Mesenchymal stem cell (in vitro differentiated cells and primary cell): ENCODE results near the gene EFTUD2. TPM values are rescaled to one million over a fixed set of nuclear protein-coding genes. Genes with fewer than 3 reads are reported as not detected.

Source experiments
- DNase-seq: peaks from one replicate; pipeline ENCODE4 v3.0.0-alpha.2; 2013
- H2AFZ ChIP-seq: one replicate; pipeline ENCODE4 v1.6.1; 2013; ENCODE audit warnings: low read depth, mild to moderate bottlenecking, control low read depth, inconsistent platforms, low read length, moderate library complexity
- H2AK5ac ChIP-seq: 2 replicates; pipeline ENCODE4 v1.6.1; 2013; ENCODE audit warnings: low read length, moderate library complexity, mild to moderate bottlenecking, inconsistent platforms; ENCODE audit not compliant: severe bottlenecking
- H2BK120ac ChIP-seq: one replicate; pipeline ENCODE4 v1.6.1; 2013; ENCODE audit warnings: low read depth, mild to moderate bottlenecking, inconsistent platforms, low read length, moderate library complexity
- H2BK12ac ChIP-seq, 2 experiments: one replicate each; pipeline ENCODE4 v1.6.1; 2013; ENCODE audit warnings: inconsistent platforms in 2 of 2, low read length in 2 of 2, mild to moderate bottlenecking in 2 of 2, moderate library complexity in 2 of 2, control low read depth in 1 of 2
- H2BK15ac ChIP-seq: one replicate; pipeline ENCODE4 v1.6.1; 2013; ENCODE audit warnings: mild to moderate bottlenecking, low read depth, inconsistent platforms; ENCODE audit not compliant: poor library complexity, severe bottlenecking
- H2BK5ac ChIP-seq: 2 replicates; pipeline ENCODE4 v1.6.1; 2013; ENCODE audit warnings: low read depth, mild to moderate bottlenecking, low read length, control low read depth, inconsistent platforms; ENCODE audit not compliant: poor library complexity, severe bottlenecking
- H3K14ac ChIP-seq, 2 experiments: one replicate each; pipeline ENCODE4 v1.6.1; 2013; ENCODE audit warnings: inconsistent platforms in 2 of 2, low read length in 2 of 2, control low read depth in 1 of 2, mild to moderate bottlenecking in 1 of 2, moderate library complexity in 1 of 2
- H3K18ac ChIP-seq, 2 experiments: one replicate each; pipeline ENCODE4 v1.6.1; 2013; ENCODE audit warnings: inconsistent platforms in 2 of 2, low read length in 2 of 2, control low read depth in 1 of 2, low read depth in 1 of 2, mild to moderate bottlenecking in 1 of 2
- H3K23ac ChIP-seq, 2 experiments: one replicate each; pipeline ENCODE4 v1.6.1; 2013; ENCODE audit warnings: inconsistent platforms in 2 of 2, low read length in 2 of 2, mild to moderate bottlenecking in 2 of 2, moderate library complexity in 2 of 2, control low read depth in 1 of 2
- H3K27ac ChIP-seq: 2 replicates; pipeline ENCODE4 v1.5.1; 2013; ENCODE audit warnings: mild to moderate bottlenecking, moderate library complexity, low read length, control low read depth, inconsistent platforms; ENCODE audit not compliant: poor library complexity, severe bottlenecking
- H3K27me3 ChIP-seq, 2 experiments: 2 replicates each; pipeline versions ENCODE4 v1.6.1 to v1.7.0; 2013; ENCODE audit warnings: low read length in 2 of 2, mild to moderate bottlenecking in 2 of 2, moderate library complexity in 2 of 2, control low read depth in 1 of 2, inconsistent platforms in 1 of 2; ENCODE audit not compliant: control insufficient read depth in 1 of 2, insufficient read depth in 1 of 2
- H3K36me3 ChIP-seq, 2 experiments: 2 replicates each; pipeline versions ENCODE4 v1.6.1 to v1.7.0; 2013; ENCODE audit warnings: low read length in 2 of 2, control low read depth in 1 of 2, inconsistent platforms in 1 of 2, low read depth in 1 of 2, mild to moderate bottlenecking in 1 of 2; ENCODE audit not compliant: insufficient read depth in 2 of 2, control insufficient read depth in 1 of 2
- H3K4ac ChIP-seq, 2 experiments: one replicate each; pipeline ENCODE4 v1.6.1; 2013; ENCODE audit warnings: inconsistent platforms in 2 of 2, low read length in 2 of 2, mild to moderate bottlenecking in 2 of 2, moderate library complexity in 2 of 2, control low read depth in 1 of 2, low read depth in 1 of 2
- H3K4me1 ChIP-seq: 2 replicates; pipeline ENCODE4 v1.6.1; 2013; ENCODE audit warnings: low read depth, low read length, control low read depth; ENCODE audit not compliant: control insufficient read depth, insufficient read depth
- H3K4me2 ChIP-seq: 2 replicates; pipeline ENCODE4 v1.6.1; 2013; ENCODE audit warnings: low read length, mild to moderate bottlenecking, inconsistent platforms; ENCODE audit not compliant: poor library complexity, severe bottlenecking
- H3K4me3 ChIP-seq, 2 experiments: 2 replicates each; pipeline versions ENCODE4 v1.5.1 to v1.7.0; 2013; ENCODE audit warnings: low read length in 2 of 2, mild to moderate bottlenecking in 2 of 2, control low read depth in 1 of 2, low read depth in 1 of 2; ENCODE audit not compliant: insufficient read depth in 1 of 2
- H3K79me1 ChIP-seq: replicated peaks from 2 replicates; pipeline ENCODE4 v1.6.1; 2013; ENCODE audit warnings: mild to moderate bottlenecking, control low read depth, low read length, inconsistent platforms; ENCODE audit not compliant: poor library complexity, severe bottlenecking
- H3K9ac ChIP-seq: 2 replicates; pipeline ENCODE4 v1.7.0; 2013; ENCODE audit warnings: mild to moderate bottlenecking, low read length, moderate library complexity
- H3K9me3 ChIP-seq: 2 replicates; pipeline ENCODE4 v1.7.0; 2013; ENCODE audit warnings: mild to moderate bottlenecking, low read length; ENCODE audit not compliant: control insufficient read depth
- H4K8ac ChIP-seq: one replicate; pipeline ENCODE4 v1.6.1; 2013; ENCODE audit warnings: inconsistent platforms, mild to moderate bottlenecking, low read length, moderate library complexity
- H4K91ac ChIP-seq: one replicate; pipeline ENCODE4 v1.6.1; 2013; ENCODE audit warnings: mild to moderate bottlenecking, low read length, inconsistent platforms
- WGBS: methylation state at CpG from one replicate; pipeline ENCODE4 v1.1.7; 2013; ENCODE audit warnings: mixed read lengths; 5-methylcytosine and 5-hydroxymethylcytosine counted together
- polyA plus RNA-seq, 2 experiments: library from polyadenylated mRNA; stranded (reverse); fragments of 200-250 nt; gene quantifications; one replicate each; pipeline ENCODE4 v1.2.3, GENCODE V29; 2013

EFTUD2 gene
- polyA plus RNA-seq (2013, experiment 1 of 2), result 49.3 TPM
- 53.4 TPM for polyA plus RNA-seq (2013, experiment 2 of 2)

- peak within 1 kb of the TSS; percentile 88 for H4K8ac ChIP-seq
- peak within 1 kb of the TSS; percentile 80 to 94 for H3K4me3 ChIP-seq
- peak within 1 kb of the TSS; percentile 77 for H4K91ac ChIP-seq
- peak within 1 kb of the TSS; percentile 37 to 67 for H3K18ac ChIP-seq
- H3K36me3 ChIP-seq, result peaks cover 3 to 14% of the 10 kb centered on the region in 2 experiments
- peak within 1 kb of the TSS; percentile 93 for H3K27ac ChIP-seq
- WGBS, result under 1% methylated on average over 54 of the region's 54 CpGs
- H3K4me2 ChIP-seq, result peak within 1 kb of the TSS; percentile 77
- peaks cover 9% of the 10 kb centered on the region for H3K79me1 ChIP-seq
- H3K9ac ChIP-seq, result peak within 1 kb of the TSS; percentile 98
- H3K4me1 ChIP-seq, result peaks cover 28% of the 10 kb centered on the region
- H3K23ac ChIP-seq, result peak within 1 kb of the TSS; percentile 43 to 53
- H2AFZ ChIP-seq, result peak within 1 kb of the TSS; percentile 32
- H2BK15ac ChIP-seq, result peak within 1 kb of the TSS; percentile 64
- no peaks in the 10 kb centered on the region for H3K9me3 ChIP-seq
- peak within 1 kb of the TSS in 1 of 2 experiments; percentile 60 for H3K4ac ChIP-seq
- peak within 1 kb of the TSS; percentile 99 for H2BK5ac ChIP-seq
- peak within 1 kb of the TSS; percentile 6 for H2BK120ac ChIP-seq
- H3K27me3 ChIP-seq, result no peaks in the 10 kb centered on the region
- H2BK12ac ChIP-seq, result no peak within 1 kb of the TSS
- H3K14ac ChIP-seq, result peak within 1 kb of the TSS in 1 of 2 experiments; percentile 73
- H2AK5ac ChIP-seq, result no peak within 1 kb of the TSS
- DNase-seq, result peak; percentile 92
Measured at GRCh38 chr17:44899074-44899782, at the start of gene EFTUD2. EFTUD2 (minus strand) TSS chr17:44899445; CDS start chr17:44894521, 4,924 bp downstream.

DNA sequence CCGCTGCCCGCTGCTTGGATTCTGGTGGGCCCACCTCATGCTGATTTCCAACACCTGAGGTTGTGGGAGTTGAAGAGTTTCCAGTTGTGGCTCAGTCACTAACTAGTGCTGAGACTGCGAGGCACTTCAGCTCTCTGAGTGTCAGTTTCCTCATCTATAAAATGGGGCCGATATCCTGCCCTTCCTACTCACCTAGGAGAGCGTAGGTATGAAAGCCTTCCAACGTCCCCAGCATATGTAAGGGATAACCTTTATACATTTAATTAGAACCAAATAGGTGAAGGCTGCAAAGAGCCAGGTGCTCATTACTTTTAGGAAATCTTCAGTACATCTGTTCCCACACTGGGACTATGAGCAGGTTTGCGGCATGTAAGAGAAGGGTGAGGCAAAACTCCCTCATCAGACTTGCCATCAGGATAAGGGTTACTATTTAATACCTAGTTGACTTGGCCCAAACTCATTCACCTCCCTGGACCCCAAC is 49.1 kb upstream of the EFTUD2 start:
- peak overlapping the region; percentile 99 for H4K8ac ChIP-seq
- no peak overlapping the region for H2BK5ac ChIP-seq
- H3K9ac ChIP-seq, result peak overlapping the region; percentile 82
- H3K18ac ChIP-seq, result peak overlapping the region; percentile 74 to 80
- H3K4me2 ChIP-seq, result peak overlapping the region; percentile 79
- peak overlapping the region; percentile 66 to 88 for H3K4me3 ChIP-seq
- H3K79me1 ChIP-seq, result peaks cover 5% of the 10 kb centered on the region
- no peaks in the 10 kb centered on the region for H3K36me3 ChIP-seq
- H2BK15ac ChIP-seq, result no peak overlapping the region
- peak overlapping the region; percentile 4 for H2AK5ac ChIP-seq
- peak overlapping the region in 1 of 2 experiments; percentile 68 for H2BK12ac ChIP-seq
- no peaks in the 10 kb centered on the region for H3K27me3 ChIP-seq
- H3K9me3 ChIP-seq, result no peaks in the 10 kb centered on the region
- no peak for DNase-seq
- WGBS, result 86% methylated on average over 6 of the region's 7 CpGs
- H3K14ac ChIP-seq, result peak overlapping the region in 1 of 2 experiments; percentile 19
- H4K91ac ChIP-seq, result peak overlapping the region; percentile 23
- H2BK120ac ChIP-seq, result no peak overlapping the region
- no peak overlapping the region for H3K27ac ChIP-seq
- H3K4me1 ChIP-seq, result peaks cover 6% of the 10 kb centered on the region
- H2AFZ ChIP-seq, result peak overlapping the region; percentile 66
- H3K23ac ChIP-seq, result peak overlapping the region in 1 of 2 experiments; percentile 98
- peak overlapping the region; percentile 87 to 99 for H3K4ac ChIP-seq

- no peaks in the 10 kb centered on the region for H3K27me3 ChIP-seq
- no peak within 1 kb of the TSS for H2BK120ac ChIP-seq
- peaks cover 5% of the 10 kb centered on the region for H3K79me1 ChIP-seq
- peak within 1 kb of the TSS; percentile 83 for H4K91ac ChIP-seq
- peak within 1 kb of the TSS in 1 of 2 experiments; percentile 19 for H3K14ac ChIP-seq
- no peak within 1 kb of the TSS for H2BK15ac ChIP-seq
- H2AFZ ChIP-seq, result peak within 1 kb of the TSS; percentile 80
- H3K23ac ChIP-seq, result peak within 1 kb of the TSS in 1 of 2 experiments; percentile 98
- peak within 1 kb of the TSS; percentile 74 to 80 for H3K18ac ChIP-seq
- peak within 1 kb of the TSS; percentile 88 to 95 for H3K4me3 ChIP-seq
- peak within 1 kb of the TSS in 1 of 2 experiments; percentile 68 for H2BK12ac ChIP-seq
- H3K4me2 ChIP-seq, result peak within 1 kb of the TSS; percentile 79
- H3K4me1 ChIP-seq, result peaks cover 6% of the 10 kb centered on the region
- no peaks in the 10 kb centered on the region for H3K9me3 ChIP-seq
- peak within 1 kb of the TSS; percentile 87 to 99 for H3K4ac ChIP-seq
- 5% methylated on average over 62 of the region's 62 CpGs for WGBS
- H4K8ac ChIP-seq, result peak within 1 kb of the TSS; percentile 99
- H2AK5ac ChIP-seq, result peak within 1 kb of the TSS; percentile 4
- H2BK5ac ChIP-seq, result no peak within 1 kb of the TSS
- peak within 1 kb of the TSS; percentile 82 for H3K9ac ChIP-seq
- peak; percentile 95 for DNase-seq
- H3K27ac ChIP-seq, result peak within 1 kb of the TSS; percentile 43
- H3K36me3 ChIP-seq, result no peaks in the 10 kb centered on the region
Measured at GRCh38 chr17:44947461-44948314, 48.4 kb upstream of the EFTUD2 start, which contains the start of gene KIF18B. KIF18B (minus strand) TSS chr17:44947773; CDS start chr17:44936344, 11,429 bp downstream.
